HG03432 (cell line): ENCODE measurements around the gene HS3ST3B1.
A peak's percentile ranks its signal among the peaks of the same experiment; 100 is the strongest.

Experiments used
- ATAC-seq: cut with Tn5 transposase; IDR thresholded peaks from one replicate; pipeline ENCODE4 v1.9.1; 2021; ENCODE audit warnings: mild to moderate bottlenecking, moderate library complexity; ENCODE audit not compliant: unreplicated experiment

HS3ST3B1 gene

GRCh38 chr17:14352136-14352535 is 51.3 kb downstream of the HS3ST3B1 start:
- ATAC-seq: no peak

GRCh38 chr17:14353861-14354474 is 53.1 kb downstream of the HS3ST3B1 start:
- no peak for ATAC-seq

- no peak for ATAC-seq
These were observed 53.9 kb downstream of the HS3ST3B1 start for GRCh38 chr17:14354807-14355206.

- no peak for ATAC-seq
These were observed 54.7 kb downstream of the HS3ST3B1 start for GRCh38 chr17:14355556-14355955.

GRCh38 chr17:14359163-14360020 is 58.5 kb downstream of the HS3ST3B1 start:
- ATAC-seq: peak; percentile 96

- no peak for ATAC-seq
These were observed 60.0 kb downstream of the HS3ST3B1 start for GRCh38 chr17:14360856-14361255.

- ATAC-seq: no peak
These were observed 60.6 kb downstream of the HS3ST3B1 start for GRCh38 chr17:14361470-14361869.

- ATAC-seq: no peak
These were observed 61.1 kb downstream of the HS3ST3B1 start for GRCh38 chr17:14361945-14362508.

- ATAC-seq: no peak
These were observed 65.3 kb downstream of the HS3ST3B1 start for GRCh38 chr17:14366199-14366598.

GRCh38 chr17:14372461-14372860 is 71.6 kb downstream of the HS3ST3B1 start:
- ATAC-seq: no peak

GRCh38 chr17:14372905-14373613 is 72.2 kb downstream of the HS3ST3B1 start:
- no peak for ATAC-seq

- no peak for ATAC-seq
These were observed 72.9 kb downstream of the HS3ST3B1 start for GRCh38 chr17:14373614-14374259.

- no peak for ATAC-seq
These were observed 73.4 kb downstream of the HS3ST3B1 start for GRCh38 chr17:14374268-14374667.

GRCh38 chr17:14376666-14377065 is 75.8 kb downstream of the HS3ST3B1 start:
- ATAC-seq: no peak

- ATAC-seq: no peak
These were observed 80.7 kb downstream of the HS3ST3B1 start for GRCh38 chr17:14381606-14382005.

- no peak for ATAC-seq
These were observed 86.2 kb downstream of the HS3ST3B1 start for GRCh38 chr17:14387036-14387435.

- no peak for ATAC-seq
These were observed 88.8 kb downstream of the HS3ST3B1 start for GRCh38 chr17:14389681-14390080.

GRCh38 chr17:14393723-14394122 is 92.8 kb downstream of the HS3ST3B1 start:
- no peak for ATAC-seq

GRCh38 chr17:14395255-14395654 is 94.4 kb downstream of the HS3ST3B1 start:
- ATAC-seq: no peak

- ATAC-seq: no peak
These were observed 95.7 kb downstream of the HS3ST3B1 start for GRCh38 chr17:14396547-14396946.

- no peak for ATAC-seq
These were observed 97.9 kb downstream of the HS3ST3B1 start for GRCh38 chr17:14398766-14399165.
